HEK293T (cell line): ENCODE measurements around the gene PTPRZ1.

Experiments
- CTCF ChIA-PET: fragments of 350-600 bp; formaldehyde crosslinking; extraction: SDS; loops from one replicate; lab custom pipeline; 2021; ENCODE audit warnings: antibody characterized with exemption, inconsistent platforms; lab: Yijun Ruan, JAX
- POLR2A ChIA-PET: fragments of 350-600 bp; formaldehyde crosslinking; extraction: SDS; loops from one replicate; lab custom pipeline; 2020; ENCODE audit warnings: antibody characterized with exemption, inconsistent platforms; lab: Yijun Ruan, JAX
- DNase-seq: peaks from one replicate; pipeline ENCODE4 v3.0.0; 2012; ENCODE audit warnings: mixed read lengths; ENCODE audit errors: extremely low spot score
- ARNT ChIP-seq: fragments of 450-650 bp; IDR thresholded peaks from 2 replicates; pipeline ENCODE4 v1.6.1; 2017; ENCODE audit warnings: mild to moderate bottlenecking
- BHLHE40 ChIP-seq: fragments of 450-650 bp; IDR thresholded peaks from 2 replicates; pipeline ENCODE4 v1.6.1; 2016; ENCODE audit warnings: mild to moderate bottlenecking, moderate library complexity, borderline replicate concordance
- CTBP1 ChIP-seq: fragments of 450-650 bp; IDR thresholded peaks from 2 replicates; pipeline ENCODE4 v1.6.1; 2016; ENCODE audit warnings: borderline replicate concordance
- ELF4 ChIP-seq: fragments of 450-650 bp; IDR thresholded peaks from 2 replicates; pipeline ENCODE4 v1.6.1; 2017; ENCODE audit warnings: antibody characterized with exemption
- FOXA1 ChIP-seq: fragments of 450-650 bp; IDR thresholded peaks from 2 replicates; pipeline ENCODE4 v1.6.1; 2016; ENCODE audit warnings: mild to moderate bottlenecking
- FOXK2 ChIP-seq: fragments of 450-650 bp; IDR thresholded peaks from 2 replicates; pipeline ENCODE4 v1.6.1; 2016; ENCODE audit warnings: mild to moderate bottlenecking
- FOXM1 ChIP-seq: fragments of 450-650 bp; IDR thresholded peaks from 2 replicates; pipeline ENCODE4 v1.6.1; 2017; ENCODE audit warnings: mild to moderate bottlenecking, borderline replicate concordance
- HDGF ChIP-seq: fragments of 450-650 bp; IDR thresholded peaks from 2 replicates; pipeline ENCODE4 v1.6.1; 2017; ENCODE audit warnings: antibody characterized with exemption, borderline replicate concordance
- L3MBTL2 ChIP-seq: fragments of 450-650 bp; conservative IDR thresholded peaks from 2 replicates; pipeline ENCODE4 v1.6.1; 2016; ENCODE audit warnings: mild to moderate bottlenecking
- LEF1 ChIP-seq: fragments of 450-650 bp; IDR thresholded peaks from 2 replicates; pipeline ENCODE4 v1.6.1; 2017; ENCODE audit warnings: mild to moderate bottlenecking, borderline replicate concordance
- NFRKB ChIP-seq: fragments of 450-650 bp; IDR thresholded peaks from 2 replicates; pipeline ENCODE4 v1.6.1; 2016; ENCODE audit warnings: mild to moderate bottlenecking, moderate library complexity
- PKNOX1 ChIP-seq: fragments of 450-650 bp; IDR thresholded peaks from 2 replicates; pipeline ENCODE4 v1.6.1; 2016
- SP1 ChIP-seq: fragments of 450-650 bp; IDR thresholded peaks from 2 replicates; pipeline ENCODE4 v1.6.1; 2017
- SUZ12 ChIP-seq: fragments of 450-650 bp; IDR thresholded peaks from 2 replicates; pipeline ENCODE4 v1.6.1; 2016; ENCODE audit warnings: mild to moderate bottlenecking
- TARDBP ChIP-seq: fragments of 450-650 bp; IDR thresholded peaks from 2 replicates; pipeline ENCODE4 v1.6.1; 2016
- ZNF384 ChIP-seq: fragments of 450-650 bp; IDR thresholded peaks from 2 replicates; pipeline ENCODE4 v1.6.1; 2016

PTPRZ1 gene

GRCh38 chr7:121914676-121915279 lies 41.8 kb downstream of the PTPRZ1 start:
- no peak for TF ChIP-seq PKNOX1
- no peak for TF ChIP-seq L3MBTL2
- TF ChIP-seq HDGF = no peak
- no peak for TF ChIP-seq FOXM1
- TF ChIP-seq ZNF384 = no peak
- no peak for TF ChIP-seq ELF4
- DNase-seq = no peak
- ChIA-PET POLR2A (no interaction called here), CTCF (no interaction called here)

GRCh38 chr7:121916211-121916610 lies 43.2 kb downstream of the PTPRZ1 start:
- DNase-seq = no peak
- TF ChIP-seq FOXM1 (no peak), TARDBP (no peak), ZNF384 (no peak)
- ChIA-PET CTCF (no interaction called here), POLR2A (no interaction called here)

- no peak for DNase-seq
- TF ChIP-seq SUZ12 (no peak), FOXK2 (no peak), ZNF384 (no peak), HDGF (no peak), LEF1 (no peak), FOXA1 (no peak)
- ChIA-PET POLR2A (no interaction called here), CTCF (no interaction called here)
Measured at GRCh38 chr7:121919986-121920385, 47.0 kb downstream of the PTPRZ1 start.

- TF ChIP-seq L3MBTL2 = no peak
- no peak for TF ChIP-seq ZNF384
- no peak for TF ChIP-seq FOXK2
- TF ChIP-seq PKNOX1 = no peak
- TF ChIP-seq FOXA1 = no peak
- no peak for TF ChIP-seq TARDBP
- no peak for TF ChIP-seq BHLHE40
- no peak for DNase-seq
- ChIA-PET CTCF (interaction anchor here (0.8 kb wide), 1 partner anchor 69 kb away, joined by 4 read pairs; no protein-coding TSS in a partner anchor), POLR2A (no interaction called here)
Measured at GRCh38 chr7:121924269-121925186, 51.6 kb downstream of the PTPRZ1 start.

DNA sequence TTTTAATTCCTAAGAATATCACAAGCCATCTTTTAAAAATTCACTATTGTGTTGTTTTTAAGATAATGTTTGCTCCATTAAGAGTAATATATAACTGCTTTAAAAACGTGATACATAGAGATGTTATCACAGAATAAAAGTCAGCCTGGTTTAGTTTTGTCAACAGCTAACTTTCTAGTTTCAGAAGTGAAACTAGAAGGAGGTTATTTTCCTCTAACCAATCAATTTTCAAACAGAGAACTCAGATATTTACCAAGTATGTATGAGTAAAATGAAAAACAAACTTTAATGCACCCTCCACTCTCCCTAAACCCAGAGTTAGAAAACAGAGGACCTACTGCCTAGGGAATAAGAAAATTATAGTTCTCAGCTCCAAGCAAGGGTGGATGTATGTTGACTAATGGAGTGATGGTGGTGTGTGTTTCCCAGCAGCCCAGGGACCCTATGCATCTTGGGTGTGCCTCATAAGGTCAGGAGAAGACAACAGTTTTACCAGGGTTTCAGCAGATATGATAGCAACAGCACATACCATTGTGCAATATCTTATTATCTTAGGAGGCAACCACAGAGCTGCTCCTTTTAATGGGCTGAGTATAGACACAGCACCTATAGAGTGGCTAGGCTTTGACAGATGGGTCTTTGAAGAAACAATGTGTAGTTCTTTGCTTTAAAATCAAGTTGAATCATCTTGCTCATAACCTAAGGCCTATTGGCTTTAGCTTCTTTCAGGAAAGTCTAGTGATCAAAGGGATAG lies 58.4 kb downstream of the PTPRZ1 start:
- POLR2A ChIA-PET = no interaction called here
- TF ChIP-seq BHLHE40 (no peak), LEF1 (no peak), SUZ12 (no peak), HDGF (no peak), TARDBP (no peak), ZNF384 (no peak), CTBP1 (no peak), ELF4 (no peak), L3MBTL2 (no peak), SP1 (no peak), ARNT (no peak), FOXM1 (no peak), NFRKB (no peak), FOXA1 (no peak), FOXK2 (no peak)

GRCh38 chr7:121932768-121933167 lies 59.8 kb downstream of the PTPRZ1 start:
- POLR2A ChIA-PET = no interaction called here
- no peak for DNase-seq
- no peak for TF ChIP-seq CTBP1
- TF ChIP-seq FOXM1 = no peak
- TF ChIP-seq L3MBTL2 = no peak
- TF ChIP-seq SUZ12 = no peak
- TF ChIP-seq BHLHE40 = no peak
- no peak for TF ChIP-seq ARNT
- no peak for TF ChIP-seq TARDBP
- no peak for TF ChIP-seq SP1
- no peak for TF ChIP-seq ZNF384
- TF ChIP-seq HDGF = no peak
- TF ChIP-seq LEF1 = no peak
- TF ChIP-seq FOXK2 = no peak
- no peak for TF ChIP-seq PKNOX1
- no peak for TF ChIP-seq FOXA1
- TF ChIP-seq NFRKB = no peak
- no peak for TF ChIP-seq ELF4
- CTCF ChIA-PET = no interaction called here

More for the DNA sequence above, 58.4 kb downstream of the PTPRZ1 start:
- CTCF ChIA-PET = no interaction called here
- DNase-seq = no peak
